Stimulated activated CD4-positive, alpha-beta T cell treated with anti-CD3 and anti-CD28 coated beads, TNF-alpha, amount 100 ng/mL, for 4 hours (primary cell): ENCODE results near the gene PHLPP1.

Source experiments
- DNase-seq, 3 experiments: peaks; one replicate each; pipeline ENCODE4 v3.0.0-alpha.2; 2020; ENCODE audit warnings: low read depth in 3 of 3

PHLPP1 gene

DNA sequence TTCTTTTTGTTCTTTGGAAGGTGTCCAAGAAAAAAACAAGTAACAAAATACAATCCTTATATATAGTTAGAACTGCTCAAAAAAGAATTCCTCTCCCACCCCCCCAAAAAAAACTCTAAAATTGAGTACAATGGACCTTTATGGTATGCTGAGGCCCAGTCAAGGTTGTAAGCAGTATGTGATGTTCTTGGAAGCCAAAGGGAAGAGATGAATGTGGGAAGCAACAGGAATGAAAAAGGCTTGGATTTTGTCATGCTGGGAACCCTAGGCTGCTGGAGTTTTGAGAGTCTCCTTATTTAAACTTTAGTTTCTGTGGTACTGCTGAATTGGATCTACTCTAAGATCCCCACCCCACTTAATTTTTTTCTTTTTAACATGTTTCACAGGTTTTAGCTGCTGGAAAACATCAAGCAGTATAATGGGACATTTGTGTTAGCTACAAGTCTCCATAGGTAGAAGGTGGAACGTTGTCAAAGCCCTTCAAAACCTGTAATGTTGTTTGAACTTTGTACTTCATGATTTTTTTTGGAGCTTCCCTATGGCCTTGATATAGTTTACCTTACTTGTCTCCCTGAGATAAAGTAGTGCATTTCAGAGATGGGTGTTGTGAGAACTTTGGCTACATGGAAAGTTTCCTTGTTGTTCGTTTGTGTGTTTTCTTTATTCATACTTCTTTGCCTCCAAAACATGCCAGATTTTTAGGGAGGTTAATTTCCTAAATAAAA lies 57.7 kb downstream of the PHLPP1 start:
- no peak for DNase-seq

DNA sequence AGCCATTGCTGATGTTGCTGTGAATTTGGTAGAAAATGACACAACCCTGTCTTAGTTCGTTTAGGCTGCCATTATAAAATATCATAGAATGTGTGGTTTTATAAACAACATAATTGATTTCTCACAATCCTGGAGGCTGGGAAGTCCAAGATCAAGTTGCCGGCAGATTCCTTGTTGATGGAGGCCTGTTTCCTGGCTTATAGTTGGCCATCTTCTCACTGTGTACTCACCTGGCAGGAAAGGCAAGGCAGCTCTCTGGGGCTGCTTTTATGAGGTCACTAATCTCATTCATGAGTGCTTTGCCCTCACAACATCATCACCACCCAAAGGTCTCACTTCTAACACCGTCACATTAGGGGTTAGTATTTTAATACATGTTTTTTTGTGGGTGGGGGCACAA lies 58.4 kb downstream of the PHLPP1 start:
- no peak for DNase-seq

DNA sequence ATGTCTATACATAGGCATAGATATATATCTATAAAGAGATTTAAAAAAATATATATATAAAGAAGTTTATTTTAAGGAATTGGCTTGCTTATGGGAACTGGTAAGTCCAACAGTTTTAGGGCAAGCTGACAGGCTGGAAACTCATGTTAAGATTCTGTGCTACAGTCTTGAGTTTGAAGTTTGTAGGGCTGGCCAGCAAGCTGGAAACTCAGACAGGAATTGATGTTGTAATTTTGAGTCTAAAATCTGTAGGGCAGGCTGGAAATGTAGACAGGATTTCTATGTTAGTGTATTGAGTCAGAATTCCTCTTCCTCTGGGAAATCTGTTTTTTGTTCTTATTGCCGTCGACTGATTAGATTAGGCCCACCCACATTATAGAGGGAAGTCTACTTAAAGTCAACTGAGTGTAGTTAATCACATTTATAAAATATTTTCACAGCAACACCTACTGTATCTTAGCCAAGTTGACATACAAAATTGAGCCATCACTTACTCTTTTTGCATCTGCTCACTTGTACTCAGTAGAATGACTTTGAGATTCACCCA lies 60.8 kb downstream of the PHLPP1 start:
- DNase-seq: no peak

DNA sequence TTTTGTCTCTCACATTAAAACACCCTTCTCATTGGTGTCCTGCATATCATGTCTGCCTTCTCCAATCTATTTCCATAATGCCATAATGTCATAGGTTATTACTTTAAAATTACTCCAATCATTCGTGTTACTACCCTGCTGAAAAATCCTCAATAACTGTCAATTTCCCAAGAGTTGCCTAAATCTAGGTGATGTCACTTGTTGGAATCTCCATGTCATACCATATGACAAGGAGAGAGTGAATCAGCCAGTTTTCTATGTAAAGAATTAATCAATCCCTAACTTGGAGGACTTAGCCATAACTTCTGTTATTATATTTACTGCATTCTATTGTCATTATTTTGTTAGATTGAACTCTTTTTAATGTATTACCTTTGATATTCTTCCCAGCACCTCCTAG lies 62.5 kb downstream of the PHLPP1 start:
- DNase-seq: no peak

DNA sequence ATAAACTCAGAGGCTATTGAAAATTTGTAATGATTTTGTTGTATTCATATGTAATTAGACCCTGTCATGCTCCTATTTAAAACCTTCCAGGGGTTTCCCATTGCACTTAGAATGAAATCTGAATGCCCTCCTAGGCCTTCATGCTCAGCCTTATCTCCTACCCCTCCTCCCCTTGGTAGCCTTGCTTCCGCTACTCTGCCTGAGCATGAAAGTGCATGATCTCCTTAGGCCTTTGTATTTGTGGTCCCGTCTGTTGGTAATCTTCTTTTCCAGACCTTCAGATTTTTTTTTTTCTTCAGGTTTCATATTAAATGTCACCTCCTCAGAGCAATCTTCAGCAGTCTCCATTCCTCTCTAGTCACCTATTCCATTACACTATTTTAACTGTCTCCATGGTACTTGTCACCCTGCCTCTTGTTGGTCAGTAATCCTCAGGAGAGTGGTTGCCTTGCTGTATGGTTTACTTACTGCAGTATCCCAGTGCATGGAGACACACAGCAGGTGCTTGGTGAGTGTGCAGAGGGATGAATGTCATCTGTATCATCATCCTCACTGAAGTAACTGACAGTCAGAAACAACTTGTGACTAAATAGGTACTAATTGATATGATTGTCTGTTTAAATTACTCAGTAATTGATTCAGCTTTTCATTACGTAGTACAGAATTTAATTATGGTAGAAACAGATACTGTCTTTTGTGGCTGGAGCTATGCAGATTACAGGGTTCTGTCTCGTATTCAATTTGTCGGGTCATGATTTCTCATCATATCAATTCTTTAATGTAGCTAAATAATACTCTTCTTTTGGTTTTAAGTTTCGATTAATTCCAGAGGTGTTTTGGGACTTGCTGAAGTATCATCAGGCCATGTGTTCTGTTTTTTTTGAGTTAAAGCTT lies 63.9 kb downstream of the PHLPP1 start:
- DNase-seq: no peak

DNA sequence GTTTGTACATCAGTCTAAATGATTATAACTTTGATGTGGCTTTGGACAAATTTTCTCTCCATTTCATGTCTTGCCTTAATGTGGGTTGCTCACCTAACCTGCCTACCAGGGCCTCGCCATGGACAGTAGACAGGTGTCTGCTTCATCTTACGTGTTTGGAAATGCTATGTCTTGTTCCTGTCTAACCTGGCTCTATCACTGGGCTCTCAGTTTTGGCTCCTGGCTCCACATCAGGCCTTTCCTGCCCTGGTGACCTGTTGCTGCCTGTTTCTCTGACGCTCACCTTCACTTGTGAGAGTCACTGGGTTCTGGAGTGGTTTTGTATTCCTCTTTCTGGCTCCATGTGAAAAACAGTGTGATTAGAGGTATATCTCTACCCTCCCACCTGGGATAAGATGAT lies 65.9 kb downstream of the PHLPP1 start:
- DNase-seq: no peak

DNA sequence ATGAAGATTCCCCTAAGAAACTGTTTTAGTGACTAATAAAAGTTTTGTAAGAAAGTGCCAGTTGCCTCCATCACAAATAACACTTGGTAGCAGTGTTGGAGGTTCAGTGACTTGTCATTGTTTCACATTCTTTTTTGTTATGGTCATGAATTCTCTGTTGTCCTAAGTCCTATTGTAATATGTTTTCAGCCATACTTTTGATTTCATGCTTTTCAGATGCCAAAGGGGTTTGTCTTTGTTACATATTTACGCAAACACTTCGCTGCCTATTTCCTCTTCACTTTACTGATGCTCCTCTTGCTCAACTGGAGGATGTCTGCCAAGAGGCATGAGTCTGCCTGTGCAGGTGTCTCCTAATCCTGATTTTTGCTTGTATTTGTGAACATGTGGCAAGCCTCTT lies 66.6 kb downstream of the PHLPP1 start:
- no peak for DNase-seq

DNA sequence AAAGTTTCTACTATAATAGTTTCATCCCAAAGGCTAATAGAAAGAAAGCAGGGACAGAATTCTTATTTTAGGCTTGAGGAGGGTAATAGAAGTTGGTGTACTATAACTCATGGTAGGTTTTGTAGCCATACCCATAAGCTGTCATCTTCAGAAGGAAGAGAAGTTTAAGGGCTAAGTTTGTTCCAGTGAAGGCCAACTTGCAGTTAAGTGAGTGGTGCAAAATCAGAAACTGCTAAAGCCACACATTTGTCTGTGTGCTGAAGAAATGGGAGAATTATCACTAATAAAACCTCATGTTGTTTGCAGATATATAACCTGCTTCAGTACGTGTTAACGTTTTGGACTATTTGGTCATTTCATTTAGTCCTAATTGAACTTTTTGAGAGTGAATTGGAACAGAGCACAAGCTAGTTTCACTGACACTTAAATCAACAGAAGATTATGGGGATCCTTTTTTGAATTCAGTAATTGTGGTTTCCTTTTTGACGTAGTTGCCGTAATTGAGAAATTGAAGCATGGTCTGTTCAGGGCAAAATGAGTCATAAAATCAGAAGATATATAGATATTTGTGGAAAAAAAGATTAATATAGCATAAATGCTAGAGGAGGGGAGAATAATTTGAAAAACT lies 69.1 kb downstream of the PHLPP1 start:
- DNase-seq: no peak

DNA sequence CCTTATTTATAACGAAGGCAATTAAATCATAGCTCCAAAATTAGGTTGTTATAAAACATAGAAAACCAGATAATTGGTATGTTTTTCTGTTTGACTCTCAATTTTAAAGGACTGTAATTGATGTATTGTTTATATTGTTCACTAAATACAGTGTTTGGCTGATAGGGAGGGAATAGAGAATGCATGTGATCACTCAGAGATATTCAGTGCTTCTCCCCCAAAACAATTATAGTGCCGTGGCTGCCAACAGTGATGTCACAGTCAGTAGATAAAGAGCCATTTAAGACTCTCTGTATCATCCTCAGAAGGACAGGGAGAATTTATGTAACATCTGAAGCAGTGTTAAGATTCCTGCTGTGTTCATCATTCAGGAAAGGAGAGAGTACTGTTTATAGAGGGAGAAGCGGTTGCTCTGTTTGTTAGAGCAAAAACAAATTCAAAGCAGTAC lies 69.6 kb downstream of the PHLPP1 start:
- DNase-seq: no peak

DNA sequence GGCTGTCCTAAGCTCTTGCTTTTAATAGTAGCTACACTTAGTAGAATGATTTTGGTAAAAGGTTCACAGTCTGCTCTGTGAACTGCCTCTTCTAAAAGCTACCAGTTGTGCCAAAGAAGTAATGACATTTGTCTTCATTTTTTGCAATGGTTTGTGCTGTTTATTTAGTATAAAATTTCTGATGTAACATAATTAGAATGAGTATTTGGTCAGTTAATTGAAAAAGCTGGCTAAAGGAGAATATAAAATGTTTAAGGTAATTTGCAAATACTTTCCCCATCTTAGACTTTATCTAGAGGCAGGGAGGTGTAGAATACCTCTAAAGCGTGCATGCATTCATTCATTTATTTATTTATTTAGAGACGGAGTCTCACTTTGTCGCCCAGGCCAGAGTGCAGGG lies 71.3 kb downstream of the PHLPP1 start:
- no peak for DNase-seq

DNA sequence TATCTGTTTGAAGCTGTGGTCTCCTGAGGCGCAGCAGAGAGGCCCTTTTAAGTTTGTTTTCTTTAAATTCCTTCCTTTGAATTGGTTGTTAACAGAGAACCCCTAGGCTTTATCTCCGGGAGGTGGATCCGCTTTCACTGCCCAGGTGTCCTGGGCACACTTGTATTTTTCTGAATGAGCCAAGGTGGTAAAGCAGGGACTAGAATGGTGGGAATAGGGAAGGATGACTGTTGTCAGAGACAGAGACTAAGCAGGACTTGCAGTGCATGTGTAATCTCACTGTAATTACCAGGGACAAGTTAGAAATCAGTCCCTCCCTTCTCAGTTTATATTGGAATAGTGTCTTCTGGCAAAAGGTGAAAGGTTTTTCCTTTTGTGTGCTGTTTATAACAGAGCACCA lies 72.8 kb downstream of the PHLPP1 start:
- no peak for DNase-seq

DNA sequence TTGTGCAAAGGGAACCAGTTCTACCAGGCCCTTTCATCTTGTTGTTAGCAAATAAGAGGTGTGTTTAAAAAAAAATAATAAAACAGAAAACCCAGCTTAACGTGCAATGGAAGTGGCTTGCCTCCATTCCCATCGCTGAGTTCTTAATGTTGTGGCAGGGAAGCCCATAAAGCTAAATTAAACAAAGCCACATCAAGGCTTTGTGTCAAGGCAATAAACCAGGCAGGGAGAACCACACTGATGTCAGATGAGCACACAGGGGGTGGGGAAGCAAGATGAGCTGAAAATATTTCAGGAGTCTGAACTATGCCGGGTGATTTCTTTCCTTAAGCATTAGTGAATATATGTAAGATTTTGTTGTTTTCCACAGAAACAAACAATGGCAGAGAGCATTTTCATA lies 73.5 kb downstream of the PHLPP1 start:
- no peak for DNase-seq

DNA sequence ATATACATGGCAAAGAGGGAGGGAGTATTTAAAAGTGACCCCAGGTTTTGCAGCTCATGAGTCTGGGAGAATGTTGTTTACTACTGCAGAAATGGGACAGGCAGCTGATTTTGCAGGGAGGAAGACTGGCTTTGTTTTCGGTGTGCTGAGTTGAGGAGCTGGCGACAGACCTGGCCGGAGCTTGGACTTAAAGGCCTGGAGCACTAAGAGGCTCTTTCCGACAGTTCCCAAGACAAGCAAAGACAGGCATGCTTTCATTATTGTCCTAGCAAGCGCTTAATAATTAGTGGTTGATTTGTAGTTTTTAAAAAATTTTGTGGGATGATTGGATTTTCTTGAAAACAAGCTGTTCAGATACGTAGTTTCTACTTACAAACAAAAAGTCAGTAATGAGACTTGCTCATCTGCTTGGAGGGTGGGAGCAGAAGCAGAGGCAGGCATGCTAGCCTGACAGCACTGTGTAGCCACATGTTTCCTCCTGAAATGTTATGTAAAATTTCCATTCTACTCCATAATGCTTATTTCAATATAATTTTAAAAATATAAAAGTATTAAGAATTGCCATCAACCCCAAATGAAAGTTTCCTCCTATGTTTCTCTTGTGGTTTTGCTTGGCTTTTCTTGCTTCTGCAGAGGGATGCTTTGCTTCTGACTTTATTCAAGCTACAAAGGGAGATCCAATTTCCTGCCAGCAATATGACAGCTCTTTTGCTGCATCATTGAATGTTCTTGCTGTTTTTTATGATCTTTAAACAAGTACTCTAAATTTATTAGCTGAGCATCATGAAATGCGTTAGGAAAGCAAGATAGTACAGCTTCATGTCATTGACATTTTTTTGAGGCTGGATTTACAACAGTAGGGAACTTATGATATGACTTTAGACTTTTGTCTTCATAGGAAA lies 75.8 kb downstream of the PHLPP1 start:
- DNase-seq: no peak

DNA sequence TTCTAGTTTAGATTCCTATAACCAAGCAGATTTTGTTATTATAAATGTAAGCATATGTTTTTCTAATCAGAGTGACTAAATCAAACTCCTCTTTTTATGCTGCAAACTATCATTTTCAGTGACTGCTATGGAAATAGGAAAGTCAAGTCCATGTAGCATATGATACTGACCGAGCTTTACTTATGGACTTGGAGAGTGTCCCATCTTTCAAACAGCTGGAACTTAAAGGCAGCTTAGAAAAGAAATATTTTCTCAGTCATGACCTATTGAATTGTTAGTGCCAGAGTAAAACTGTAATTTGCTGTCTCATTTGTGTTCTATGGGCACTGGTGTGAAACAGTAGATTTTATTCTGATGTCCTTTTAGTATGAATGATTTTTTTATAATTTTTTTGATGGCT lies 76.7 kb downstream of the PHLPP1 start:
- DNase-seq: no peak

DNA sequence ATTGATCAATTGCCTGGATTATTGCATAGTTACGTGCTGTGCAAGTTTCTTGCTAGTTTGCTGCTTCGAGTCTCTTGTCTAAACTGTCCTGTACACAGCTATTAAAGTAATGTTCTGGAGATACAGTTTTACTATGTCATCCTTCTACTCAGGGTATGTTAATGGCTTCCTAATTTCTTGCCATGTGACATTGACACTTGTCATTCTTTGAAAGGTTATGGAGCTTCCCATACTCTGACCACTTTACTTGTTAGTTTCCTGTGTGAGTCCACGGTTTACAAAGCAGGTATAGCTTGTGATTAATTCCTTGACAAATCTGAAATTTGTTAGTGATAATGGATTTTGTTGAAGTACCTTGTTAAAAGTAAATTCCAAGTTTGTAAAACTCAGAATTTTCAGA lies 80.5 kb downstream of the PHLPP1 start:
- no peak for DNase-seq

DNA sequence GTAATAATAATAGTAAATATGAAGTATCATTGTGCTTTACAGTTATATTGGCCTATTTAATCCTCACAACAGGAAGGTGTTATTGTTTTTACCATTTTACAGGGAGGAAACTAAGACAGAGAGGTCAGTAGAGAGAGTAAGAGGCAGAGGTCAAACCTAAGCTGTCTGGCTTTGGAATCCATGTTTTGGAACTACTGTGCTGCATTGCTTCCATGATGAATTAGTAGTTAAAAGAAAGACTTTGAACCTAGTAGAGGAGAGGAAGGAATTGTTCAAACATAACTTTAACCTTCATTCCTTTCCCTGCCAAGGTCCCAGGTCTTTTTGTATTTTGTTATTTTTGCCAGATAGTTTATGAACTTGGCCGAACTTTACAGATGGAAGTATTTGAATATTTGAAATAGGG lies 80.9 kb downstream of the PHLPP1 start:
- DNase-seq: no peak

DNA sequence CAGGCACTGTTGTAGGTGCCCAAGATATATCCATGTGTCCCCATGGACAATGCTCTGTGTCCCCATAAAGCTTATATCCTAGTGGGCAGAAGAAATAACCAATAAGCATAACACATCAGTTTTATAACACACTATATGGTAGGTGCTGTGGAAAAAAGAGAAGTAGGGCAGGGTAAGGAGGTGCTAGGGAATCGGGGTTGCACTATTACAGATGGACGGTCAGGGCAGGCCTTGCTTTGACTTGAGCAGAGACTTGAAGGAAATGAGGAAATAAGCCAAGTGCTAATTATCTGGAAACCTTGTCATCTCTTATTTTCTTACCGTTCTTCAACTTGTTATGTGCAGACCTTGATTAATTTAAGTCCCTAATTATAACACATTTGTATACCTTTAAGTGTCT lies 82.0 kb downstream of the PHLPP1 start:
- DNase-seq: no peak

DNA sequence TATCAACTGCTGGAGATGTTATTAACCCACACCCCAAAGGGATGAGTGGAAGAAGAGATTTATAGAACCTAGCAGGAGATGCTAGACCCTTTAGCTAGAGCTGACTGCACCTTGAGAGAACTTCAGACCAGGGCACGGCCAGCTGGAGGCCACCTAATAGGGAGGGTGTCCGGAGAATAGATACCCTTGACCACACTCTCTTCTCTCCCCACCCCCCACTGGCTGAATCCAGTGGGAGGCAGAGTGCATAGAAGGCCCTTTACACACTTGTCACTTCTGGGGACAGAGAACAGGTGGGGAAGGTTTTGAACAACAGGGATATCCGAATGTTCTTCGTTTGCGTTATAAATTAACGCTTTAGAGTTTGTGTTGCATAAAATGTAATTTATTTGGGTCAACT lies 84.6 kb downstream of the PHLPP1 start:
- DNase-seq: no peak

DNA sequence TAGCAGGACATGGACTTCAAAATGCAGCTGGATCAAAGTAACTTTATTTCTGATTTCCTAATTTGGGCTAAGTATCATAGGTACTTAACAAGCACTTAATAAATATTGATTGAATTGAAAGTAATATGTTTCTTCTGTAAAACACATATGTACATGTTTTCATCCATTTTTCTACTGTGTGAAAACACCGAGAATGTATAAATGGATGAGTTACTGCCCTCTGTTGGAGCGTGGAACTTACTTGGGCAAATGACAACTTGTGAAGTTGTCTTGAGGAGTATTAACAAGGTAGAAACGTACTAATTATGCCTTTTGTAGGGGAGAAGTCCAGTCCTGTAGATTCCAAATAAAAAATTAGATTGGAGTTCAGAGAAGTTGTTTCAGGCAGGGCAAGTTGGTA lies 87.2 kb downstream of the PHLPP1 start:
- DNase-seq: no peak

DNA sequence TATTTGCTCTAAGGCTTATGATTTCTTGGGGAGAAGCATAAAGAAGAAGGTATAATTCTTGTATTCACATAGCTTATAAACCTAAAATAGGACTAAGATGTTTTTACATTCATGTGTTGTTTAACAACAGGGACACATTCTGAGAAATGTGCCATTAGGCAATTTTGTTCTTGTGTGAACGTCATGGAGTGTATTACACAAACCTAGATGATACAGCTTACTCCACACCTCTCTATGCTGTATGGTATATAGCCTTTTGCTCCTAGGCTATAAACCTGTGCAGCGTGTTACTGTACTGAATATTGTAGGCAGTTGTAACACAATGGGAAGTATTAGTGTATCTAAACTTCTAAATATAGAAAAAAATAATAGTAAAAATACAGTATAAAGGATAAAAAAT lies 92.1 kb downstream of the PHLPP1 start:
- DNase-seq: no peak

DNA sequence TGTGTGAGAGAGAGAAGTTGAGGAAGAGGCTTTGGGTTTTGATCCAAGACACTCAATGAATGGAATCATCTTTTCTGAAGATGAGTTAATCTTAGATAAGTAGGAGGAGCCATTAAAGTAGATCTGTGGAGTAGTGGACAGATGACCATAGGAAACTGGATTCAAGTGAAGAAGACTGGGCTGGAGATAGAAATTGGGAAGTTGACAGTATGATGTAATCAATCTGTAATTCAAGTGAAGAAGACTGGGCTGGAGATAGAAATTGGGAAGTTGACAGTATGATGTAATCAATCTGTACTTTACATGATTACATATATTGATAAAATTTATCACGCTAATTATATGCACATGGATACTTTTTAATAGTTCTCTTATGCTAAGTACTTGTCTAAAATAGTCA lies 92.8 kb downstream of the PHLPP1 start:
- DNase-seq: no peak
